Amniotic epithelial cell (primary cell): ENCODE results near the gene CEACAM19.
"Not testable (repeated sequence)": the region's sequence is repeated elsewhere in the genome, so short reads cannot be mapped to it uniquely, and the experiment has no call there.

Experiments
- DNase-seq: peaks from one replicate; pipeline ENCODE4 v3.0.0-alpha.2; 2010; ENCODE audit warnings: low read depth

Gene CEACAM19

GRCh38 chr19:44702551-44703176 is 31.4 kb downstream of the CEACAM19 start:
- DNase-seq = no peak

DNA sequence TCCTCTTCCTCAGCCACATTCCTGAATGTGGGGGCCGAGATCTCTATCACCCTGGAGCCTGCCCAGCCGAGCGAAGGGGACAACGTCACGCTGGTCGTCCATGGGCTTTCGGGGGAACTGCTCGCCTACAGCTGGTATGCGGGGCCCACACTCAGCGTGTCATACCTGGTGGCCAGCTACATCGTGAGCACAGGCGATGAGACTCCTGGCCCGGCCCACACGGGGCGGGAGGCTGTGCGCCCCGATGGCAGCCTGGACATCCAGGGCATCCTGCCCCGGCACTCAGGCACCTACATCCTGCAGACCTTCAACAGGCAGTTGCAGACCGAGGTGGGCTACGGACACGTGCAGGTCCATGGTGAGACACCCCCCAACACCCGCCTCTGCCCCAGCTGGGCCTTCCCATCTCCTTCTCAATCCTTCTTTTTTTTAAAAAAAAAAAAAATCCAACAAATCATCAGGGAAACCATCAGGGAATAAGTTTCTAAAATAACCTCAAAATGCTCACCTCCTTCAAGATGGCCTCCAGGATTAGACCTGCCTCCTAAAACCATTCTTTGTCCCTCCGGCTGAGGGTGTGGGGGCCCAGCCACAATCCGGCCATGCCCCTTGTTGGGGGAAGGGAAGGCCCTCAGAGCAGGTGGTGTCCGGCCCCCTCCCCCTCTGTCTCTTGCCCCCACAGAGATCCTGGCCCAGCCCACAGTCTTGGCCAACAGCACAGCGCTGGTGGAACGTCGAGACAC is 32.2 kb downstream of the CEACAM19 start:
- DNase-seq = no peak

DNA sequence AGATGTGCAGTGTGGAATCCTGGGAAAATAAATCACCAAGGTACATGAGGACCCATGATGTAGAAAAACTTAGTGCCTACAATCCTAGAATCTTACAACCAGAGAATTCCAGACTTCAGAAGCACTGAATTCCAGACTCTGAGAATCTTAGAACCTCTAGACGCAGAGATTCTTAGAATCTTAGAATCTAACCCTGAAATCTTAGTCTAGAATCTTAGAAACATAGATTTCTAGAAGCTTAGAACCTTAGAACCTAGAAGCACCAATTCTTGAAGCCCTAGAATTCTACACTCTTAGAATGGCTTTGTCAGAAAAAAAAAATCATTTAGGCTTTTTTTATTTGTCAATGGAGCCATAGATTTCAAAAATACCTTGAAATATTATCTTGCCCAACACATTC is 33.7 kb downstream of the CEACAM19 start:
- DNase-seq = no peak

DNA sequence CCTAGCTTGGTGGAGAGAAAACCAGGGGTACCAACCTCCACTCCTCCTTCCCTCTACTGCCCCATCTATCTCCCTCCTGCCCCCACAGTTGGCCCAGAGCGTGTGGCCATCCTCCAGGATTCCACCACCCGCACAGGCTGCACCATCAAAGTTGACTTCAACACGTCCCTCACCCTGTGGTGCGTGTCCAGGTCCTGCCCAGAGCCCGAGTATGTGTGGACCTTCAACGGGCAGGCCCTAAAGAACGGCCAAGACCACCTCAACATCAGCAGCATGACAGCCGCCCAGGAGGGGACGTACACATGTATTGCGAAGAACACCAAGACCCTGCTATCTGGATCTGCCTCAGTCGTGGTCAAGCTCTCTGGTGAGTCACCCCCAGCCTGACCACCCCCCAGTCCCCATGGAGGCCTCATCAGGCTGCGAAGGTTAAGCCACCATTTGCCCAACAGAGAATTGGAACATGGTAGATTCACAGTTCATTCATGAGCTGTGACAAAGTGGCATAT is 34.3 kb downstream of the CEACAM19 start:
- no peak for DNase-seq

DNA sequence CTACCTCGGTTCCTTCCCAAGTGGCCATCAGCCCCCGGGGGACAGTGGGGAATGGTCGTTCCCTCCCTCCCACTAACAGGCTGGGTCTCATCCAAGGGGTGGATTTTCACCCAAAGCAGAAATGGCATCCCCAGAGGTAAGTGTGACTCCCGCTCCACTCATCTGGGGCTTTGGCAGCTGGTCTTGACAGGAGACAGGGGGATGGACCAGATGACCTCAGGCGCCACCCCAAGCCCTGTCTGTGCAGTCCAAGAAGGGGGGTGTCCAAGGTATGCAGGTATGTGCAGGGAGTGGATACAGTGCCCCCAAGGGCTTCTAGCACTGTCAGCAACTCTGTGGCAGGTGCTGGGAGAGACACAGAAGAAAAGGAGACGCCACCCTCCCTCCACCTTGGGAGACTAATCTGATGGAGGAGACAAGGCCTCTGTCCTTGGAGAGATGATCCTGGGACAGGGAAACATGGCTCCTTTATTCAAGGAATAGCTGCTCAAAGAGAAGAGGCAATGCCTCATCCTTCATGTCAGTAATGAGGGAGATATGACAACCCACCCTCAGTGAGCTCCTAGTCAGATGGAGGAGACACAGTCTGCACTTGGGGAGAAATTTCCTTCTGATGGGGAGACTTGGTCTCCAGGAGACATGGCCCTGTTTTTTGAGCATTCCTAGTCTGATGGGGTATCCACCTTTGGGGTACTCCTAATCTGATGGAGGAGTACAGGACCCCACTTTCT is 35.4 kb downstream of the CEACAM19 start:
- DNase-seq = no peak

GRCh38 chr19:44707794-44708193 is 36.5 kb downstream of the CEACAM19 start:
- no peak for DNase-seq

DNA sequence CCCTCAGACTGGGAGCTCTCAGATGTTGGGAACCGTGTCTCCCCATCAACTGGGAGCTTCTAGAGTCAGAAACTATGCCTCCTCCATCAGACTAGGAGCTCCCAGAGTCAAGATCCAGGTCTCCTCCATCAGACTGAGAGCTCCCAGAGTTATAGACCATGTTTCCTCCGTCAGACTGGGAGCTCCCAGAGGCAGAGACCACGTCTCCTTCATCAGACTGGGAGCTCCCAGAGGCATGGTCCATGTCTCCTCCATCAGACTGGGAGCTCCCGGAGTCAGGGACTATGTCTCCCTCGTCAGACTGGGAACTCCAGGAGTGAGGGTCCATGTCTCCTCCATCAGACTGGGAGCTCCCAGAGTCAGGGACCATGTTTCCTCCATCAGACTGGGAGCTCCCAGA is 37.7 kb downstream of the CEACAM19 start:
- no peak for DNase-seq

- DNase-seq = not testable (repeated sequence)
These were observed 38.4 kb downstream of the CEACAM19 start for GRCh38 chr19:44709434-44710266.

GRCh38 chr19:44710483-44710882 is 39.2 kb downstream of the CEACAM19 start:
- DNase-seq = no peak

GRCh38 chr19:44712864-44713515 is 41.7 kb downstream of the CEACAM19 start:
- DNase-seq = peak; percentile 58

DNA sequence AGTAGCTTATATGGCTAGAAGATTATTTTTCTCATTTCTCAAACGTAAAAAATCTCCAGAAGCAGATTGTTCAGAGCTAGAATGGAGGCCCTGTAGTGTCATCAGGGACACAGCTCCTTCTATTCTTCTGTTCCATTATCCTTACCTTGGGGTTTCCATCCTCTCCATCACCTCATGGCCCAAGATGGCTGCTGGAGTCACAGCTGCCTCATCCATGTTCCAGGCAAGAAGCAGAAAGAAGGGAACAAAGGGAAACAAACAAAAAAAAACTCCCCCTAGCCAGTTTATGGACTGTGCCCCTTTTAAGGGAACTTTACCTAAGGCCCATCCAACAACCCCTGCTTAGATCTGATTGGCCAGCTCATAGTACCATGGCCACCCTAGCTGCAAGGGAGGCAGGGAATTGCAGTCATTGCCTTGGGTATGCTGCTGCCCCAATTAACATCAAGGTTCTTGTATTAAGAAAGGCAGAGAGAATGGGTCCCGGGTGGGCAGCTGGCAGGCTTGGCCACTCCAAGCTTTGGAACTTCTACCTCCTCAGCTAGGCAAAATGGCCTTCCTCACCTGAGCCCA is 43.4 kb downstream of the CEACAM19 start:
- no peak for DNase-seq

- no peak for DNase-seq
These were observed 46.3 kb downstream of the CEACAM19 start for GRCh38 chr19:44717603-44718002.

DNA sequence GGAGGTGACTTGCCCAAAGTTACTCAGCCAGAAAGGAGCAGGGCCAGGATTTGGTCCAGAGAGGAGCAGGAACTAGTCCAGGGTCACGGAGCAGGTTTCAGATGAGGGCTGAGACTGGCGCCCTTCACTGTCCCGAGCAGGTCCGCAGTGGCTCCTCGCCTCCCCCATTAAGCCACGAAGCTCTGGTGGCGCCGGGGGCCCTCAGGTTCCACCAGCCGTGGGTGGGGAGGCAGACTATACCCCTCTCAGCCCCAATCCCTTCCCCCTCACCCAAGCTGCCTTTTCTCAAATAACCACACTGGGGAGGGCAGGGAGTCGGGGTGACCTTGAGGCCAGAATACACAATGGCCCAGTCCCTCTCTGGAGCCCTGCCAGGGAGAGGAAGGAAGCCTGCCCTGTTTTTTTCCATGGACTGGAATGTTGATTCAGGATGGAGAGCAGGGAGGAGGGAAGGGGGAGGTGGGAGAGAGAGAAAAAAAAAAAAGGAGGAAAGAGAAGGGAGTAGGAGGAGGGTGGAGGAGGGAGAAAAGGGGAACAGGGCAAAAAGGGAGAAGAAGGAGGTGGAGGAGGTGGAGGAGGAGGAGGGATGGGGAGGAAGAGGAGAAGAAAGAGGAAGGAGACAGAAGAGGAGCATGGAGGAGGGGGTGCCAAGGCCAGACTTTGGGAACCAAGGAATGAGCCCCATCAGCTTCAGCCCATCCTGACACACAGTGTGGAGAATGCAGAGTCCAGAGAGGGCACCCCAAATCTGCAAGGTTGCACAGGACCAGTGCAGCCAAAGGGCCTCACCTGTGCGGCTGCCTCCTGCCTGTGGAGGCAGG is 47.4 kb downstream of the CEACAM19 start:
- peak; percentile 73 for DNase-seq

DNA sequence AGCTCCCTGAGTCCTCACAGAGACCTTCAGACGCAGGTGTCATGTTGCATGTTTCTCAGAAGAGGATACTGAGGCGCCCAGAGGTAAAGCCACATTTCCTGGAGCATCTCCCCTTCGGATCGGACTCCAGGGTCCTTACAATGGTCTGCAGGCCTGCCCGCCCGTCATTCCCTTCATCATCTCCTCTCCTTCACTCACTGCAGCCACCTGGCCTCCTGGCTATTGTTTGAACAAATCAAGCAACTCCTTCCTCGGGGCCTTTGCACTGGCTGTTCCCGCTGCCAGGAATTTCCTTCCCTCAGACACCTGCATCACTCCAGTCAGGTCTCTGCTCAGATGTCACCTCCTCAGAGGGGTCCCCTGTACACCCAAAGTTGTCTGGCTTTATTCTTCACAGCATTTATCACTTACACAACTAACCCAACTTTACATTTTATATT is 48.0 kb downstream of the CEACAM19 start:
- DNase-seq = no peak

- not testable (repeated sequence) for DNase-seq
These were observed 49.1 kb downstream of the CEACAM19 start for GRCh38 chr19:44720396-44720795.

GRCh38 chr19:44720945-44721344 is 49.7 kb downstream of the CEACAM19 start:
- no peak for DNase-seq

- not testable (repeated sequence) for DNase-seq
These were observed 50.1 kb downstream of the CEACAM19 start for GRCh38 chr19:44721369-44721768.

DNA sequence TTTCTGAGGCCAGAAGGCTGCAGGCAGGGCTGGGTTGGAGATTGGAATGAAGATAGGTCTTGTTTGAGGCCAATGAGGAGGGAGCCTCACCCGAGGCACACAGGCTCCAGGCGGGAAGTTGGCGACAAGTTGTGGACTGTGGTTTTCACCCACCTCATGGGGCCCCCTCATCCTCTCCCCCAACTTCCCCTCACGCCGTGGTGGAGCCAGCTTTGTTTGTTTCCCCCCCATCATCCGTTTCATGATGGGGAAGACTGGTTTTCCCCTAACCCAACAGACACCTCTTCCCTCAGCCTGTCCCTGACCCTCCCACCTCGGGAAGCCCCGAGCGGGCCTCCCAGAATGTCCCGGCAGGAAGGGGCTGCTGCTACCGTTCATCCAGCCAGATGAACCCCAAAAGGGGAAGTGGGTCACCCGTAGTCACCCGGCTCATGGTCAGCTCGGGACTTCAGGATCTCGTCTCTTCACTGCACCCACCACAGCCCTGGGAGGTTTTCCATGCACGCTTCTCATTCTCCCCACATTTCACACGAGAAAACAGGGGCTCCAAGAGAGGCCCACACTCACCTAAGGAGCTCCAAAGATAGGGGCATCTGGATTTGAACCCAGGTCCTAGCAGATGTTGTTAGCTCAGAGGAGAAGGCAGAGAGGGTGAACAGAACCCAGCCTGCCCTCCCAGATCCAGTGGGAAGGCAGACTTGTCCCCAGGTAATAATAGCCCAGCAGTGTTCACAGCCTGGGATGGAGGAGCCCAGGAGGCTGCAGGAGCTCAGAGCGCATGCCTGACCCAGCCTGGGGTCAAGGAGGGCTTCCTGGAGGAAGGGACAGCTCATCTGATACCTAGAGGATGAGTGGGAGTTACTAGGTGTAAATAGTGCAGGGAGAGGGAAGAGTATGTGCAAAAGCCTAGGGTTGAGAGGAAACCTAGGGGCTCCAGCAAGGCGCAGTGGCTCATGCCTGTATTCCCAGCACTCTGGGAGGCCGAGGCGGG is 51.1 kb downstream of the CEACAM19 start:
- DNase-seq = no peak
